H9 (cell line): ENCODE results near the gene IZUMO4. TPM values are rescaled to one million over a fixed set of nuclear protein-coding genes. Genes with fewer than 3 reads are reported as not detected.
A peak's percentile ranks its signal among the peaks of the same experiment; 100 is the strongest.

Experiments used
- DNase-seq: peaks from one replicate; pipeline ENCODE4 v3.0.0-alpha.2; 2017
- H2AFZ ChIP-seq: one replicate; pipeline ENCODE4 v1.6.1; 2013; ENCODE audit warnings: mild to moderate bottlenecking, low read length, control low read depth, moderate library complexity
- H2AK5ac ChIP-seq: 2 replicates; pipeline ENCODE4 v1.6.1; 2013; ENCODE audit warnings: low read length, control low read depth, mixed read lengths; ENCODE audit not compliant: insufficient read length
- H2BK120ac ChIP-seq: one replicate; pipeline ENCODE4 v1.6.1; 2013; ENCODE audit warnings: low read depth, mild to moderate bottlenecking, low read length, control low read depth, inconsistent platforms; ENCODE audit not compliant: poor library complexity, severe bottlenecking
- H2BK12ac ChIP-seq: 2 replicates; pipeline ENCODE4 v1.6.1; 2013; ENCODE audit warnings: low read length, control low read depth, mixed read lengths, low read depth; ENCODE audit not compliant: insufficient read length
- H2BK15ac ChIP-seq: 2 replicates; pipeline ENCODE4 v1.6.1; 2013; ENCODE audit warnings: low read depth, low read length, control low read depth
- H2BK20ac ChIP-seq: one replicate; pipeline ENCODE4 v1.6.1; 2013; ENCODE audit warnings: low read depth, mild to moderate bottlenecking, low read length, control low read depth, inconsistent platforms; ENCODE audit not compliant: poor library complexity, severe bottlenecking
- H2BK5ac ChIP-seq: 2 replicates; pipeline ENCODE4 v1.6.1; 2013; ENCODE audit warnings: low read length, control low read depth, mixed read lengths; ENCODE audit not compliant: insufficient read length
- H3K14ac ChIP-seq: 2 replicates; pipeline ENCODE4 v1.6.1; 2013; ENCODE audit warnings: low read length, control low read depth; ENCODE audit not compliant: insufficient read depth
- H3K18ac ChIP-seq: 2 replicates; pipeline ENCODE4 v1.6.1; 2013; ENCODE audit warnings: low read depth, mild to moderate bottlenecking, mixed read lengths, low read length, control low read depth; ENCODE audit not compliant: insufficient read length
- H3K23ac ChIP-seq: 2 replicates; pipeline ENCODE4 v1.6.1; 2013; ENCODE audit warnings: low read length, control low read depth, mixed read lengths, low read depth; ENCODE audit not compliant: insufficient read length
- H3K23me2 ChIP-seq: 2 replicates; pipeline ENCODE4 v1.6.1; 2013; ENCODE audit warnings: low read depth, mild to moderate bottlenecking, mixed read lengths, low read length, control low read depth; ENCODE audit not compliant: insufficient read length, poor library complexity, severe bottlenecking
- H3K27ac ChIP-seq: 2 replicates; pipeline ENCODE4 v1.5.1; 2013; ENCODE audit warnings: low read length, control low read depth, mixed read lengths, low read depth; ENCODE audit not compliant: insufficient read length
- H3K27me3 ChIP-seq: 2 replicates; pipeline ENCODE4 v1.6.1; 2013; ENCODE audit warnings: low read length, control low read depth, inconsistent platforms; ENCODE audit not compliant: insufficient read depth
- H3K4ac ChIP-seq: 2 replicates; pipeline ENCODE4 v1.6.1; 2013; ENCODE audit warnings: low read depth, mild to moderate bottlenecking, control low read depth, inconsistent platforms, low read length, moderate library complexity
- H3K4me1 ChIP-seq: 2 replicates; pipeline ENCODE4 v1.6.1; 2013; ENCODE audit warnings: low read length, control low read depth, inconsistent platforms; ENCODE audit not compliant: insufficient read depth
- H3K4me2 ChIP-seq: 2 replicates; pipeline ENCODE4 v1.6.1; 2013; ENCODE audit warnings: low read length, control low read depth, mixed read lengths; ENCODE audit not compliant: insufficient read length, insufficient read depth
- H3K56ac ChIP-seq: 2 replicates; pipeline ENCODE4 v1.6.1; 2013; ENCODE audit warnings: low read depth, mild to moderate bottlenecking, mixed read lengths, low read length, control low read depth; ENCODE audit not compliant: insufficient read length
- H3K79me1 ChIP-seq: 2 replicates; pipeline ENCODE4 v1.6.1; 2013; ENCODE audit warnings: low read depth, mild to moderate bottlenecking, moderate library complexity, low read length, control low read depth, inconsistent platforms; ENCODE audit not compliant: insufficient read depth, poor library complexity, severe bottlenecking
- H3K79me2 ChIP-seq: 2 replicates; pipeline ENCODE4 v1.6.1; 2013; ENCODE audit warnings: low read length, control low read depth, inconsistent platforms; ENCODE audit not compliant: insufficient read depth
- H3K9ac ChIP-seq: 2 replicates; pipeline ENCODE4 v1.6.1; 2013; ENCODE audit warnings: low read length, control low read depth, mixed read lengths; ENCODE audit not compliant: insufficient read length; ENCODE audit errors: extremely low read depth
- H3K9me3 ChIP-seq: one replicate; pipeline ENCODE4 v1.6.1; 2013; ENCODE audit warnings: low read depth, low read length, inconsistent platforms; ENCODE audit not compliant: control insufficient read depth
- H3T11ph ChIP-seq: one replicate; pipeline ENCODE4 v1.6.1; 2013; ENCODE audit warnings: mild to moderate bottlenecking, low read length, control low read depth, inconsistent platforms
- H4K20me1 ChIP-seq: one replicate; pipeline ENCODE4 v1.6.1; 2013; ENCODE audit not compliant: control insufficient read depth, insufficient read length, insufficient read depth
- H4K5ac ChIP-seq: 2 replicates; pipeline ENCODE4 v1.6.1; 2013; ENCODE audit warnings: low read depth, mild to moderate bottlenecking, mixed read lengths, low read length, control low read depth; ENCODE audit not compliant: insufficient read length
- H4K8ac ChIP-seq: replicated peaks from 2 replicates; pipeline ENCODE4 v1.6.1; 2013; ENCODE audit warnings: low read length, control low read depth, mixed read lengths, low read depth; ENCODE audit not compliant: insufficient read length
- H4K91ac ChIP-seq: 2 replicates; pipeline ENCODE4 v1.6.1; 2013; ENCODE audit warnings: low read depth, mild to moderate bottlenecking, moderate library complexity, mixed read lengths, low read length, control low read depth; ENCODE audit not compliant: insufficient read length
- H3K27ac Mint-ChIP-seq, 3 experiments: 2 replicates in 2 of 3; 3 replicates in 1 of 3; pipeline ENCODE4 v1.8.0; 2020 to 2021; ENCODE audit warnings: mixed read lengths in 3 of 3, mild to moderate bottlenecking in 1 of 3, moderate library complexity in 1 of 3
- H3K27me3 Mint-ChIP-seq: 2 replicates; pipeline ENCODE4 v1.8.0; 2021; ENCODE audit warnings: low read depth, mild to moderate bottlenecking, moderate library complexity, mixed read lengths
- H3K36me3 Mint-ChIP-seq, 3 experiments: 2 replicates in 2 of 3; 3 replicates in 1 of 3; pipeline ENCODE4 v1.8.0; 2020 to 2021; ENCODE audit warnings: low read depth in 3 of 3, mixed read lengths in 3 of 3; ENCODE audit not compliant: insufficient read depth in 1 of 3
- H3K4me1 Mint-ChIP-seq, 2 experiments: 2 replicates each; pipeline ENCODE4 v1.8.0; 2020; ENCODE audit warnings: mixed read lengths in 2 of 2
- H3K4me3 Mint-ChIP-seq, 2 experiments: 2 replicates in 1 of 2; 3 replicates in 1 of 2; pipeline ENCODE4 v1.8.0; 2020 to 2021; ENCODE audit warnings: mild to moderate bottlenecking in 2 of 2, mixed read lengths in 2 of 2, moderate library complexity in 1 of 2
- H3K9me3 Mint-ChIP-seq, 2 experiments: 2 replicates in 1 of 2; 3 replicates in 1 of 2; pipeline ENCODE4 v1.8.0; 2020; ENCODE audit warnings: mild to moderate bottlenecking in 2 of 2, mixed read lengths in 2 of 2, moderate library complexity in 1 of 2
- WGBS: extraction: QIAGEN DNeasy Blood & Tissue Kit; methylation state at CpG from one replicate; pipeline ENCODE4 v1.1.7; 2013; ENCODE audit warnings: missing lambda C conversion rate, low lambda C conversion rate, mixed read lengths; ENCODE audit not compliant: insufficient read length; ENCODE audit errors: extremely low coverage; 5-methylcytosine and 5-hydroxymethylcytosine counted together
- total RNA-seq: library from RNA; stranded (reverse); gene quantifications from 2 replicates; pipeline ENCODE4 v1.2.1, GENCODE V29; 2021
- TF ChIP-seq, protein P1 (sequence below): fragments of 200-600 bp; sonication (generic); conservative IDR thresholded peaks from 3 replicates; pipeline ENCODE4 v1.8.0; 2021; ENCODE audit warnings: antibody characterized with exemption, mild to moderate bottlenecking

The IZUMO4 gene
- total RNA-seq, 1 experiment from 2014 or later, result 2.1 TPM

DNA sequence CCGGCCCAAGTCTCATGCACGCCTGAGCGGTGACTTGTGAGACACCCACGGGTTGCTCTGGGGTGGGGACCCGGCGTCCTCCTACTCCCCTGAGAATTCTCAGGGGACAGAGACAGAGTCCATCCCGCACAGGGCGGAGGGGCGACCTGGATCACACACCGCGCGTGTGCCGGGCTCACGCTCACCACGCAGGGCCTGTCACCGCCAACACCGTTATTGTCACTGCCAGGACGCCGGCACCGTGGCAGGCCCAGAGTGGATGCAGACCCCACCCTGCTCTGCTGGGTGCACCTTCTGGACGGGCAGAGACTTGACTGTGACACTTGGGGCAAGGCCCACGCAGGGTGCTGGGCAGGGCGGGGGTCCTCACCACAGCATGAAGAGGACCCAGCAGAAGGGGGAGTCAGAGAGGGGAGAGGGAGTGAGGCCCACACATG is 16.8 kb upstream of the IZUMO4 start:
- Histone ChIP-seq H4K91ac (no peak overlapping the region), H3K4ac (no peak overlapping the region), H3K4me1 (no peaks in the 10 kb centered on the region), H2AK5ac (no peak overlapping the region), H3K79me1 (no peaks in the 10 kb centered on the region), H3K79me2 (no peaks in the 10 kb centered on the region), H2BK120ac (no peak overlapping the region), H3K23me2 (no peaks in the 10 kb centered on the region), H3K4me2 (no peak overlapping the region), H3K9me3 (no peaks in the 10 kb centered on the region), H2AFZ (no peak overlapping the region), H4K5ac (no peak overlapping the region), H3K9ac (no peak overlapping the region), H3K23ac (no peak overlapping the region), H4K8ac (no peak overlapping the region), H3K56ac (no peak overlapping the region), H2BK20ac (no peak overlapping the region), H4K20me1 (no peaks in the 10 kb centered on the region), H2BK5ac (no peak overlapping the region), H3T11ph (no peak overlapping the region), H3K14ac (no peak overlapping the region; the same call in 1 of the 2 replicates), H3K27me3 (no peaks in the 10 kb centered on the region), H2BK12ac (no peak overlapping the region), H3K18ac (no peak overlapping the region), H2BK15ac (no peak overlapping the region), H3K27ac (no peak overlapping the region)
- TF ChIP-seq, protein P1, sequence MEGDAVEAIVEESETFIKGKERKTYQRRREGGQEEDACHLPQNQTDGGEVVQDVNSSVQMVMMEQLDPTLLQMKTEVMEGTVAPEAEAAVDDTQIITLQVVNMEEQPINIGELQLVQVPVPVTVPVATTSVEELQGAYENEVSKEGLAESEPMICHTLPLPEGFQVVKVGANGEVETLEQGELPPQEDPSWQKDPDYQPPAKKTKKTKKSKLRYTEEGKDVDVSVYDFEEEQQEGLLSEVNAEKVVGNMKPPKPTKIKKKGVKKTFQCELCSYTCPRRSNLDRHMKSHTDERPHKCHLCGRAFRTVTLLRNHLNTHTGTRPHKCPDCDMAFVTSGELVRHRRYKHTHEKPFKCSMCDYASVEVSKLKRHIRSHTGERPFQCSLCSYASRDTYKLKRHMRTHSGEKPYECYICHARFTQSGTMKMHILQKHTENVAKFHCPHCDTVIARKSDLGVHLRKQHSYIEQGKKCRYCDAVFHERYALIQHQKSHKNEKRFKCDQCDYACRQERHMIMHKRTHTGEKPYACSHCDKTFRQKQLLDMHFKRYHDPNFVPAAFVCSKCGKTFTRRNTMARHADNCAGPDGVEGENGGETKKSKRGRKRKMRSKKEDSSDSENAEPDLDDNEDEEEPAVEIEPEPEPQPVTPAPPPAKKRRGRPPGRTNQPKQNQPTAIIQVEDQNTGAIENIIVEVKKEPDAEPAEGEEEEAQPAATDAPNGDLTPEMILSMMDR, result no peak
- no peaks in the 10 kb centered on the region for H3K27me3 Mint-ChIP-seq
- H3K9me3 Mint-ChIP-seq, result no peaks in the 10 kb centered on the region
- H3K4me1 Mint-ChIP-seq, result no peaks in the 10 kb centered on the region
- DNase-seq, result no peak
- no CpG with 5 or more reads among the region's 23 CpGs for WGBS
- H3K4me3 Mint-ChIP-seq, result no peak overlapping the region
- H3K27ac Mint-ChIP-seq, result peak overlapping the region in 1 of 3 experiments; percentile 28; a peak in 1 of 7 replicates
- peaks cover 0 to 14% (median 5%) of the 10 kb centered on the region in 3 experiments; a peak in 3 of 7 replicates for H3K36me3 Mint-ChIP-seq
